Stimulated activated CD8-positive, alpha-beta memory T cell treated with anti-CD3 and anti-CD28 coated beads, Interleukin-12 subunit alpha, Interleukin-12 subunit beta, amount 100 ng/mL, for 24 hours (primary cell): ENCODE data around the gene ANKRD11.
"Not testable (repeated sequence)": the region's sequence is repeated elsewhere in the genome, so short reads cannot be mapped to it uniquely, and the experiment has no call there.

Source experiments
- DNase-seq: peaks from one replicate; pipeline ENCODE4 v3.0.0-alpha.2; 2020; ENCODE audit errors: extremely low read depth

ANKRD11 gene

GRCh38 chr16:89478576-89479221, 11.7 kb downstream of the ANKRD11 start:
- no peak for DNase-seq

GRCh38 chr16:89476811-89477261, 13.5 kb downstream of the ANKRD11 start:
- DNase-seq = no peak

- no peak for DNase-seq
Observed at GRCh38 chr16:89476379-89476778, 14.0 kb downstream of the ANKRD11 start.

- DNase-seq = no peak
Observed at GRCh38 chr16:89475144-89475543, 15.2 kb downstream of the ANKRD11 start.

GRCh38 chr16:89473791-89474414, 16.5 kb downstream of the ANKRD11 start:
- no peak for DNase-seq

- DNase-seq = no peak
Observed at GRCh38 chr16:89473136-89473712, 17.1 kb downstream of the ANKRD11 start.

GRCh38 chr16:89472711-89473075, 17.7 kb downstream of the ANKRD11 start:
- DNase-seq = no peak

GRCh38 chr16:89467382-89467781, 23.0 kb downstream of the ANKRD11 start:
- DNase-seq = no peak

- no peak for DNase-seq
Observed at GRCh38 chr16:89466920-89467319, 23.4 kb downstream of the ANKRD11 start.

GRCh38 chr16:89463312-89463711, 27.0 kb downstream of the ANKRD11 start:
- DNase-seq = not testable (repeated sequence)

- not testable (repeated sequence) for DNase-seq
Observed at GRCh38 chr16:89462639-89463038, 27.7 kb downstream of the ANKRD11 start.

GRCh38 chr16:89461890-89462289, 28.5 kb downstream of the ANKRD11 start:
- not testable (repeated sequence) for DNase-seq

GRCh38 chr16:89460556-89460955, 29.8 kb downstream of the ANKRD11 start:
- no peak for DNase-seq

GRCh38 chr16:89458967-89459366, 31.4 kb downstream of the ANKRD11 start:
- DNase-seq = no peak

GRCh38 chr16:89458551-89458950, 31.8 kb downstream of the ANKRD11 start:
- DNase-seq = no peak

GRCh38 chr16:89456419-89456959, 33.9 kb downstream of the ANKRD11 start:
- no peak for DNase-seq

GRCh38 chr16:89455692-89456091, 34.7 kb downstream of the ANKRD11 start:
- no peak for DNase-seq

- no peak for DNase-seq
Observed at GRCh38 chr16:89455178-89455577, 35.2 kb downstream of the ANKRD11 start.

GRCh38 chr16:89454378-89455125, 35.8 kb downstream of the ANKRD11 start:
- not testable (repeated sequence) for DNase-seq

- DNase-seq = no peak
Observed at GRCh38 chr16:89453501-89454321, 36.6 kb downstream of the ANKRD11 start.

GRCh38 chr16:89452925-89453324, 37.4 kb downstream of the ANKRD11 start:
- no peak for DNase-seq
